Keratinocyte (primary cell): Measurements from ENCODE around the gene RING1. TPM values are rescaled to one million over a fixed set of nuclear protein-coding genes. Genes with fewer than 3 reads are reported as not detected.

ENCODE experiments used
- DNase-seq: peaks from one replicate; pipeline ENCODE4 v3.0.0-alpha.2; 2011; ENCODE audit warnings: low read depth, missing footprints, low spot score
- FAIRE-seq: peaks from 2 replicates; lab custom pipeline; 2011; peaks lifted over from hg19 to GRCh38; lab: Jason Lieb, UNC
- H2AFZ ChIP-seq: 2 replicates; pipeline ENCODE4 v1.6.0; 2012; ENCODE audit warnings: low read length, control low read depth, inconsistent platforms; ENCODE audit not compliant: control insufficient read depth
- H3K27ac ChIP-seq: 2 replicates; pipeline ENCODE4 v1.5.1; 2011; ENCODE audit warnings: low read length; ENCODE audit not compliant: control insufficient read depth, insufficient read depth
- H3K27me3 ChIP-seq: 3 replicates; pipeline ENCODE4 v1.6.0; 2011; ENCODE audit warnings: low read length; ENCODE audit not compliant: control insufficient read depth, insufficient read depth; ENCODE audit errors: extremely low read depth
- H3K36me3 ChIP-seq, 2 experiments: 2 replicates in 1 of 2; 3 replicates in 1 of 2; pipeline ENCODE4 v1.5.1; 2011; ENCODE audit warnings: low read length in 2 of 2, mild to moderate bottlenecking in 1 of 2; ENCODE audit not compliant: control insufficient read depth in 2 of 2, insufficient read depth in 2 of 2; ENCODE audit errors: extremely low read depth in 1 of 2
- H3K4me1 ChIP-seq: 3 replicates; pipeline ENCODE4 v1.5.1; 2011; ENCODE audit warnings: low read length; ENCODE audit not compliant: control insufficient read depth, insufficient read depth; ENCODE audit errors: extremely low read depth
- H3K4me2 ChIP-seq: 3 replicates; pipeline ENCODE4 v1.6.0; 2011; ENCODE audit warnings: low read depth, low read length; ENCODE audit not compliant: control insufficient read depth, insufficient read depth; ENCODE audit errors: extremely low read depth
- H3K4me3 ChIP-seq, 3 experiments: fragments of 200-600 bp in 1 of 3; sonication (generic) in 1 of 3; 2 replicates in 2 of 3; 3 replicates in 1 of 3; pipeline ENCODE4 v1.5.1; 2011 to 2016; ENCODE audit warnings: low read length in 3 of 3, mild to moderate bottlenecking in 3 of 3, control low read depth in 2 of 3, inconsistent platforms in 1 of 3, low read depth in 1 of 3, mixed read lengths in 1 of 3, mixed run types in 1 of 3, moderate library complexity in 1 of 3; ENCODE audit not compliant: control insufficient read depth in 2 of 3, insufficient read depth in 2 of 3; ENCODE audit errors: extremely low read depth in 1 of 3
- H3K79me2 ChIP-seq: 2 replicates; pipeline ENCODE4 v1.6.0; 2012; ENCODE audit warnings: low read length; ENCODE audit not compliant: control insufficient read depth, insufficient read depth
- H3K9ac ChIP-seq: 3 replicates; pipeline ENCODE4 v1.6.0; 2011; ENCODE audit warnings: low read length; ENCODE audit not compliant: control insufficient read depth, insufficient read depth; ENCODE audit errors: extremely low read depth
- H3K9me1 ChIP-seq: 3 replicates; pipeline ENCODE4 v1.6.0; 2011; ENCODE audit warnings: low read length; ENCODE audit not compliant: control insufficient read depth, insufficient read depth; ENCODE audit errors: extremely low read depth
- H3K9me3 ChIP-seq: 2 replicates; pipeline ENCODE4 v1.5.1; 2012; ENCODE audit warnings: low read depth, low read length; ENCODE audit not compliant: control insufficient read depth
- H4K20me1 ChIP-seq: 3 replicates; pipeline ENCODE4 v1.6.0; 2011; ENCODE audit warnings: low read length; ENCODE audit not compliant: control insufficient read depth, insufficient read depth; ENCODE audit errors: extremely low read depth
- EZH2 ChIP-seq: IDR thresholded peaks from one replicate; pipeline ENCODE4 v1.6.1; 2012; ENCODE audit warnings: inconsistent platforms, mild to moderate bottlenecking, low read length, moderate library complexity
- dilution Hi-C: fragments of 300-500 bp; cut with MboI; formaldehyde crosslinking; loops from one replicate; pipeline ENCODE4 v1.7.0; 2020; ENCODE audit warnings: low sequenced_read_pairs; ENCODE audit not compliant: extremely low pct_ligation_motif_present
- polyA plus RNA-seq, 5 experiments: library from polyadenylated mRNA; depleted of rRNA in 3 of 5; stranded (reverse) in 3 of 5; stranded (forward) in 1 of 5; unstranded in 1 of 5; fragments of >200 nt; gene quantifications; 1 replicate in 1 of 5; 2 replicates in 3 of 5; 3 replicates in 1 of 5; pipeline versions ENCODE4 v1.2.1 to v1.2.3, GENCODE V29; 2011 to 2012; ENCODE audit warnings: missing spikeins in 2 of 5, low read depth in 1 of 5, low replicate concordance in 1 of 5
- TF ChIP-seq, protein P1 (sequence below), 3 experiments: IDR thresholded peaks in 1 of 3; conservative IDR thresholded peaks in 1 of 3; optimal IDR thresholded peaks in 1 of 3; 2 replicates in 2 of 3; 3 replicates in 1 of 3; pipeline versions ENCODE3 to v1.5.1; 2011; ENCODE audit warnings: low read length in 3 of 3, mild to moderate bottlenecking in 3 of 3, moderate library complexity in 2 of 3, control low read depth in 1 of 3, inconsistent platforms in 1 of 3; ENCODE audit not compliant: insufficient read depth in 2 of 3; ENCODE audit errors: extremely low read depth in 1 of 3

The RING1 gene
- polyA plus RNA-seq, 1 donor (not counting 4 experiments of a cell fraction or from before 2014, with no cell fraction given): 23.0 TPM

DNA sequence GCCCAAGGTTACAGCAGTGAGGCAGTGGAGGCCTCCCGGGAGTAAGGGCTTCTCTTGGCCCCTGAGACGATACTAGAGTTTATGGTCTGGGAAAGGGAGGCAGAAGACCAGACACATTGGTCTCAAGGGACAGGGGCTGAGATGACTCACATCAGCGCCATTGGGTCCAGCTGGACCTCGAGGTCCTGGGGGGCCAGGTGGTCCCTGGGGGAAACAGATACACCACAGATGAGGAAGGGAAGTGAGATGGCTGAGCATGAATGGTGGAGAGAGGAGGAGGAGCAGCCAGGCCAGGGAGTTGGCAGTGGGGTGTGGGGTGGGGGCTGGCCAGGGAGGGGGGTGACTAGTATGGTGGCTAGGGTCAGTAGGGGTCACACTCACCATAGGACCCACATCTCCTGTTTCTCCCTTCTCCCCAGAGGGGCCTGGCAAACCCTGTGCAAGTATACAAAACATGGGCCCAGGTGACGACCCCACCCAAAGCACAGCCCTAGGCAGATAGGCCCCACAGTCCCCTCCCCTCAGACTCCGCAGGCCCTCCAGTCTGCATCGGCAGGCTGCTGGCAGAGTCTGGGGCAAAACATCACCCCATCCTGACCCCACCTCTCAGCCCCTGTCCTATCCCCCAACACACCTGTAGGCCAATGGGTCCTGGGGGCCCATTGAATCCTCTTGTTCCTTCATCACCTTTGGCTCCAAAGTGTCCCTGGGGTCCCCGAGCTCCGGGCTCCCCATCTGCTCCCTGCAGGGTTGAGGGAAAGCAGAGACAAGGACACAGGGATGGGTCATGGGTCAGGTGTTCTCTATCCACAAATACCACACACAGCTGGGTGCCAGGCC, 37.9 kb upstream of the RING1 start:
- Histone ChIP-seq H3K9ac (no peak overlapping the region), H3K4me3 (no peak overlapping the region), H3K4me1 (no peaks in the 10 kb centered on the region), H3K79me2 (no peaks in the 10 kb centered on the region), H3K4me2 (no peak overlapping the region), H4K20me1 (no peaks in the 10 kb centered on the region), H3K9me3 (no peaks in the 10 kb centered on the region), H3K36me3 (no peaks in the 10 kb centered on the region), H3K27ac (no peak overlapping the region), H3K9me1 (no peaks in the 10 kb centered on the region), H3K27me3 (peaks cover 6% of the 10 kb centered on the region), H2AFZ (no peak overlapping the region)
- no peak for DNase-seq
- TF ChIP-seq EZH2: no peak
- TF ChIP-seq, protein P1, sequence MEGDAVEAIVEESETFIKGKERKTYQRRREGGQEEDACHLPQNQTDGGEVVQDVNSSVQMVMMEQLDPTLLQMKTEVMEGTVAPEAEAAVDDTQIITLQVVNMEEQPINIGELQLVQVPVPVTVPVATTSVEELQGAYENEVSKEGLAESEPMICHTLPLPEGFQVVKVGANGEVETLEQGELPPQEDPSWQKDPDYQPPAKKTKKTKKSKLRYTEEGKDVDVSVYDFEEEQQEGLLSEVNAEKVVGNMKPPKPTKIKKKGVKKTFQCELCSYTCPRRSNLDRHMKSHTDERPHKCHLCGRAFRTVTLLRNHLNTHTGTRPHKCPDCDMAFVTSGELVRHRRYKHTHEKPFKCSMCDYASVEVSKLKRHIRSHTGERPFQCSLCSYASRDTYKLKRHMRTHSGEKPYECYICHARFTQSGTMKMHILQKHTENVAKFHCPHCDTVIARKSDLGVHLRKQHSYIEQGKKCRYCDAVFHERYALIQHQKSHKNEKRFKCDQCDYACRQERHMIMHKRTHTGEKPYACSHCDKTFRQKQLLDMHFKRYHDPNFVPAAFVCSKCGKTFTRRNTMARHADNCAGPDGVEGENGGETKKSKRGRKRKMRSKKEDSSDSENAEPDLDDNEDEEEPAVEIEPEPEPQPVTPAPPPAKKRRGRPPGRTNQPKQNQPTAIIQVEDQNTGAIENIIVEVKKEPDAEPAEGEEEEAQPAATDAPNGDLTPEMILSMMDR (optimal IDR thresholded peaks at IDR 0.05 in 1 of 3, IDR thresholded peaks at IDR 0.05 in 1 of 3, conservative IDR thresholded peaks at IDR 0.05 in 1 of 3; ENCODE audit: extremely low read depth in 1 of 3, insufficient read depth in 2 of 3, low read length in 3 of 3): no peak
- dilution Hi-C loops: no loop called here
- no peak for FAIRE-seq

DNA sequence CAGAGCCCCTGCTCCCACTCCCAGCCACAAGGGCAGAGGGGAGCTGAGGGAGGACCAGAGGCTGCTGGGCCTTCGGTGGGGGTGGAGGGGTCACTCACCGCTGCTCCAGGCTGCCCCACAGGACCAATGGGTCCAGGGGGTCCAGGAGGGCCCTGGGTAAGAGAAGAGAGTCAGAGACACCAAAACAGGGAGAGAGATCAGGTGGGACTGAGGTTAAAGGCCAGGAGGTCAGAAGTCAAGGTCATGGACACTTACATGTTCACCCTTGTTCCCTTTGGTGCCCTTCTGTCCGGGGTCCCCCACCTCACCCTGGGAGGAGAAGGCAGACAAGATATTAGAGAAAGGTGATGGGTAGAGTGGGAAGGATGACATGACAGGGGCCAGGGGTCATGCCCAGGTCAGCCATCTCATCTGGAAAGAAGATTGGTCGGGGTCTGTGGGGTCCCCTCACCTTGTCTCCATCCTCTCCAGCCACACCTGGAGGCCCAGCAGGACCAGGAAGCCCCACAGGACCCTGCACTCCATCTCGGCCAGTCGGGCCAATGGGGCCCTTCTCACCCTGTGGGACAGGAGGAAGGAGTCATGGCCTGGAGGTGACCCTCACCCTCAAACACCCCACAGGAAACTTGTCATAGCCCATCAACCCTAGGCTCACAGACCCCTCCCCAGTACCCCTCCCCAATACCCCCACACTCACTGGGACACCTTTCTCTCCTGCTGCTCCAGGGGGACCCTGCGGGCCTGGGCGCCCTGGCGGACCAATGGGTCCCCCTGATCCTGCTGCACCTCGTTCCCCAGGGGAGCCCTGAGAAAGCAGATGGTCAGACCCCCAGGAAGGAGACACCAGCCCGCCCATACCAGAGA, 37.1 kb upstream of the RING1 start:
- TF ChIP-seq, protein P1 (optimal IDR thresholded peaks at IDR 0.05 in 1 of 3, IDR thresholded peaks at IDR 0.05 in 1 of 3, conservative IDR thresholded peaks at IDR 0.05 in 1 of 3; ENCODE audit: extremely low read depth in 1 of 3, insufficient read depth in 2 of 3, low read length in 3 of 3): no peak
- TF ChIP-seq EZH2: no peak
- Histone ChIP-seq H3K4me3 (no peak overlapping the region), H2AFZ (no peak overlapping the region), H3K79me2 (no peaks in the 10 kb centered on the region), H3K36me3 (no peaks in the 10 kb centered on the region), H3K27me3 (peaks cover 2% of the 10 kb centered on the region), H3K9me1 (no peaks in the 10 kb centered on the region), H3K27ac (no peak overlapping the region), H3K4me1 (no peaks in the 10 kb centered on the region), H3K9me3 (no peaks in the 10 kb centered on the region), H3K4me2 (no peak overlapping the region), H3K9ac (no peak overlapping the region), H4K20me1 (no peaks in the 10 kb centered on the region)
- DNase-seq (no peak), FAIRE-seq (no peak)
- dilution Hi-C loops: no loop called here
